GM12878 (cell line): ENCODE data around the gene IGIP. TPM values are rescaled to one million over a fixed set of nuclear protein-coding genes. Genes with fewer than 3 reads are reported as not detected.

Experiments
- ATAC-seq: fragments of 200-7000 bp; cut with Tn5 transposase; 3 replicates; pipeline ENCODE4 v1.9.1; 2020; ENCODE audit warnings: mild to moderate bottlenecking, moderate library complexity
- BruUV-seq: library from RNA; stranded (reverse); fragments of 400-500 nt; replicated peaks from 2 replicates; lab custom pipeline; 2021; lab: Mats Ljungman, UMichigan
- CTCF ChIA-PET: fragments of 300-600 bp; sonication (Branson Sonifier 250); formaldehyde crosslinking; extraction: SDS; loops from one replicate; lab custom pipeline; 2021; ENCODE audit warnings: inconsistent platforms; lab: Yijun Ruan, JAX
- POLR2A ChIA-PET: fragments of 350-600 bp; formaldehyde crosslinking; extraction: SDS; loops from one replicate; lab custom pipeline; 2021; ENCODE audit warnings: inconsistent platforms; lab: Charles Lee
- RAD21 ChIA-PET: fragments of 300-600 bp; sonication (Branson Sonifier 250); formaldehyde crosslinking; loops from one replicate; lab custom pipeline; 2023; ENCODE audit warnings: antibody characterized with exemption; ENCODE audit not compliant: unreplicated experiment; lab: Charles Lee
- SMC1A ChIA-PET: fragments of 300-600 bp; sonication (Branson Sonifier 250); formaldehyde crosslinking; loops from one replicate; lab custom pipeline; 2023; ENCODE audit not compliant: unreplicated experiment, uncharacterized antibody; lab: Charles Lee
- DNase-seq: peaks from one replicate; pipeline ENCODE4 v3.0.0-alpha.2; 2011; ENCODE audit warnings: low read depth, low spot score
- FAIRE-seq: peaks from 3 replicates; lab custom pipeline; 2011; peaks lifted over from hg19 to GRCh38; lab: Jason Lieb, UNC
- H2AFZ ChIP-seq: 2 replicates; pipeline ENCODE4 v1.6.0; 2011; ENCODE audit warnings: low read depth, low read length, control low read depth; ENCODE audit not compliant: control insufficient read depth
- H3K27ac ChIP-seq: 2 replicates; pipeline ENCODE4 v1.5.1; 2011; ENCODE audit warnings: control low read depth; ENCODE audit not compliant: control insufficient read depth, insufficient read depth
- H3K27me3 ChIP-seq, 2 experiments: replicated peaks in 1 of 2; 2 replicates each; pipeline versions ENCODE4 v1.6.0 to v1.6.1; 2011; ENCODE audit warnings: low read length in 1 of 2; ENCODE audit not compliant: control insufficient read depth in 2 of 2, insufficient read depth in 2 of 2
- H3K36me3 ChIP-seq, 2 experiments: 2 replicates each; pipeline ENCODE4 v1.5.1; 2011; ENCODE audit warnings: low read length in 1 of 2; ENCODE audit not compliant: control insufficient read depth in 2 of 2, insufficient read depth in 2 of 2
- H3K4me1 ChIP-seq: 2 replicates; pipeline ENCODE4 v1.6.1; 2011; ENCODE audit warnings: mild to moderate bottlenecking, low read length, moderate library complexity, mixed read lengths; ENCODE audit not compliant: control insufficient read depth, insufficient read depth
- H3K4me2 ChIP-seq: 2 replicates; pipeline ENCODE4 v1.6.0; 2011; ENCODE audit warnings: control low read depth; ENCODE audit not compliant: control insufficient read depth, insufficient read depth
- H3K4me3 ChIP-seq: fragments of 200-600 bp; sonication (generic); 2 replicates; pipeline ENCODE4 v1.5.1; 2016
- H3K79me2 ChIP-seq: 2 replicates; pipeline ENCODE4 v1.6.0; 2011; ENCODE audit warnings: low read length; ENCODE audit not compliant: control insufficient read depth, insufficient read depth
- H3K9ac ChIP-seq: 2 replicates; pipeline ENCODE4 v1.8.0; 2011; ENCODE audit warnings: low read length, control low read depth, mixed read lengths; ENCODE audit not compliant: control insufficient read depth, insufficient read depth
- H3K9me3 ChIP-seq: replicated peaks from 3 replicates; pipeline ENCODE4 v1.5.1; 2011; ENCODE audit warnings: mild to moderate bottlenecking, low read length; ENCODE audit not compliant: control insufficient read depth, insufficient read depth
- H4K20me1 ChIP-seq: 2 replicates; pipeline ENCODE4 v1.6.0; 2011; ENCODE audit not compliant: control insufficient read depth, insufficient read depth
- BACH1 ChIP-seq: fragments of 450-650 bp; IDR thresholded peaks from 2 replicates; pipeline ENCODE4 v1.6.1; 2017; ENCODE audit warnings: mild to moderate bottlenecking, borderline replicate concordance
- DPF2 ChIP-seq: fragments of 450-650 bp; IDR thresholded peaks from 2 replicates; pipeline ENCODE4 v1.6.1; 2017; ENCODE audit warnings: mild to moderate bottlenecking
- HCFC1 ChIP-seq: fragments of 150-350 bp; IDR thresholded peaks from 2 replicates; pipeline ENCODE4 v1.6.1; 2014; ENCODE audit warnings: low read length
- KAT2A ChIP-seq: conservative IDR thresholded peaks from 2 replicates; pipeline ENCODE4 v1.6.1; 2011; ENCODE audit warnings: low read depth, low read length; ENCODE audit not compliant: control insufficient read depth
- NBN ChIP-seq: fragments of 450-650 bp; IDR thresholded peaks from 2 replicates; pipeline ENCODE4 v1.6.1; 2016
- PAX8 ChIP-seq: fragments of 450-650 bp; IDR thresholded peaks from 2 replicates; pipeline ENCODE4 v1.6.1; 2017; ENCODE audit warnings: mild to moderate bottlenecking, moderate library complexity
- SPI1 ChIP-seq: IDR thresholded peaks from 2 replicates; pipeline ENCODE4 v1.6.1; 2011; ENCODE audit warnings: low read depth, mild to moderate bottlenecking, low read length, moderate library complexity, borderline replicate concordance; ENCODE audit not compliant: insufficient read depth
- WGBS: methylation state at CpG from one replicate; pipeline ENCODE4 v1.1.6; 2016; ENCODE audit warnings: low lambda C conversion rate; ENCODE audit not compliant: insufficient replicate concordance, insufficient coverage; ENCODE audit errors: missing lambda C conversion rate; 5-methylcytosine and 5-hydroxymethylcytosine counted together
- in situ Hi-C: fragments of 300-500 bp; cut with MboI; formaldehyde crosslinking; loops from 9 replicates; pipeline ENCODE4 v1.14.3; 2018; ENCODE audit warnings: mixed read lengths
- intact Hi-C: fragments of 100-400 bp; cut with micrococcal nuclease; formaldehyde crosslinking; loops from one replicate; pipeline ENCODE4 v1.14.2; 2022; ENCODE audit not compliant: unreplicated experiment
- polyA plus RNA-seq, 11 experiments: library from polyadenylated mRNA; depleted of rRNA in 4 of 11; unstranded in 6 of 11; stranded (reverse) in 5 of 11; fragments of >200 nt; fragmentation: Nextera tagmentation in 4 of 11; fragmentation: Illumina TruSeq in 1 of 11; extraction: Ambion mirVana in 4 of 11; extraction: Trizol in 1 of 11; gene quantifications; 1 replicate in 1 of 11; 2 replicates in 10 of 11; pipeline versions ENCODE4 v1.2.1 to v1.2.3, GENCODE V29; 2011 to 2016; ENCODE audit warnings: inconsistent platforms in 2 of 11, missing spikeins in 2 of 11, low read depth in 1 of 11
- total RNA-seq, 4 experiments: library from RNA; depleted of rRNA in 3 of 4; stranded (reverse); fragments of >200 nt in 3 of 4; fragmentation: Illumina TruSeq in 1 of 4; extraction: Trizol in 1 of 4; gene quantifications; 2 replicates each; pipeline versions ENCODE4 v1.2.1 to v1.2.3, GENCODE V29; 2013 to 2021
- TF ChIP-seq, protein P1 (sequence below): IDR thresholded peaks from 2 replicates; pipeline ENCODE4 v1.6.1; 2011; ENCODE audit warnings: borderline replicate concordance, low read depth, mild to moderate bottlenecking, moderate library complexity, low read length; ENCODE audit not compliant: insufficient read depth, poor library complexity, severe bottlenecking
- TF ChIP-seq, protein P2 (sequence below): IDR thresholded peaks from 2 replicates; pipeline ENCODE4 v1.6.1; 2012; ENCODE audit warnings: low read depth, low read length, improper control_type of control experiment

Gene IGIP
- total and polyA plus RNA-seq, 10 of the 15 experiments (the other 5 are each of a cell fraction or from before 2014, with no cell fraction given) = 0.58 to 3.3 (median 1.9) TPM

DNA sequence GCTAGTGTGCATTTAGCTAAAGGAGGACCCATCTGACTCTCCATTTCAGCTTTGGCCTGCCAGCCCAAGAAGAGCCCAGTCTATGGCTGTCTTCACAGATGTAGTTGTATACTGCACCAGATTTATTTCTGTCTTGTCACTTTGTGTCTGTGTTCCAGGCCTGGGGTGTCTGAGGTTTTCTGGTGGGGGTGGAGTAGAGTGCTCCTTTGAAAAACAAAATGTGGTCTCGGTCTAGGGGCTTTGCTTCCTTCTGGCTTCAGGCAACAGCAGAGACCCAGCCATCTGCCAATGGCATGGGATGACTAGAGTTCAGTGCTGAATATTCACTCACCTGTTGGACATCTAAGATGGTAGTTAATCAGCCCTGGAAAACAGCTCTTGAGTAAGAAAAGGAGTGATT, 10.9 kb downstream of the IGIP start:
- no TSS peak for BruUV-seq
- Histone ChIP-seq H3K9me3 (no peaks in the 10 kb centered on the region), H3K4me2 (no peak overlapping the region), H2AFZ (no peak overlapping the region), H3K79me2 (no peaks in the 10 kb centered on the region), H3K27me3 (no peaks in the 10 kb centered on the region), H4K20me1 (no peaks in the 10 kb centered on the region; the same call in 1 of the 2 replicates)
- FAIRE-seq = no peak
- TF ChIP-seq BACH1 (no peak), NBN (no peak), PAX8 (no peak), HCFC1 (no peak)
- TF ChIP-seq, all 136 proteins: peak for 0
- Histone ChIP-seq H3K4me3 (no peak overlapping the region), H3K27ac (no peak overlapping the region), H3K36me3 (no peaks in the 10 kb centered on the region), H3K4me1 (peaks cover 7% of the 10 kb centered on the region; the same call in 1 of the 2 replicates), H3K9ac (no peak overlapping the region)
- RAD21 ChIA-PET = interaction anchor here (1.1 to 1.2 kb wide), 2 partner anchors 19 to 64 kb away, joined by 3 to 6 read pairs; no protein-coding TSS in a partner anchor
- DNase-seq (no peak), ATAC-seq (no peak)
- POLR2A ChIA-PET = interaction anchor here (1.1 kb wide), 1 partner anchor 15 kb away, joined by 4 read pairs; no protein-coding TSS in a partner anchor
- 0% methylated on average over 1 of the region's 1 CpG for WGBS
- CTCF ChIA-PET = interaction anchor here (0.9 to 2.6 kb wide), 6 partner anchors 14 to 64 kb away, joined by 3 to 9 read pairs (median 6); no protein-coding TSS in a partner anchor
- SMC1A ChIA-PET = interaction anchor here (0.9 to 5.3 kb wide), 6 partner anchors 7 to 63 kb away, joined by 3 to 39 read pairs (median 4); no protein-coding TSS in a partner anchor
- in situ Hi-C loops = no loop called here
- intact Hi-C loops = no loop called here

DNA sequence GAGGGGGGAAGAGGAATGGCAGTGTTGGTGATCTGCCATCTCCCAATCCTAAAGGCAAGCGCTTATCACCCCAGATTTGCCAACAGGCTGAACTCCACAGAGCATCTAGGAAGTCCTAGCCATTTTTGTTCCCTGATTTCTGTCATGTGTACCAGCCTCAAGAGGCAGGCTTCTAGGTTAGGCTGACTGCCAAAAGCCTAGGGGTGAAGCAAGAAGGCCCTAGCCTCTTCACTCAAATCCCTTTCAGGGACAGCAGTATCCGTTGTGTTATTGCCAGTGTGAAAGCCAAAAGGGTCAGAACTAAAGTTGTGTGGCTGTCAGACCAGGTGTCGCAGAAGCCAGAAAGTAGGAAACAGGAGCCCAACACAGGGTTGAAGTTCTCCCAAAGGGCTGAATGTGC, 14.7 kb downstream of the IGIP start:
- H3K9me3 ChIP-seq = no peaks in the 10 kb centered on the region
- H3K4me3 ChIP-seq = no peak overlapping the region
- ATAC-seq = no peak
- no peak overlapping the region for H3K9ac ChIP-seq
- intact Hi-C loops (no loop called here), in situ Hi-C loops (no loop called here)
- H3K27ac ChIP-seq = no peak overlapping the region
- TF ChIP-seq, protein P1, sequence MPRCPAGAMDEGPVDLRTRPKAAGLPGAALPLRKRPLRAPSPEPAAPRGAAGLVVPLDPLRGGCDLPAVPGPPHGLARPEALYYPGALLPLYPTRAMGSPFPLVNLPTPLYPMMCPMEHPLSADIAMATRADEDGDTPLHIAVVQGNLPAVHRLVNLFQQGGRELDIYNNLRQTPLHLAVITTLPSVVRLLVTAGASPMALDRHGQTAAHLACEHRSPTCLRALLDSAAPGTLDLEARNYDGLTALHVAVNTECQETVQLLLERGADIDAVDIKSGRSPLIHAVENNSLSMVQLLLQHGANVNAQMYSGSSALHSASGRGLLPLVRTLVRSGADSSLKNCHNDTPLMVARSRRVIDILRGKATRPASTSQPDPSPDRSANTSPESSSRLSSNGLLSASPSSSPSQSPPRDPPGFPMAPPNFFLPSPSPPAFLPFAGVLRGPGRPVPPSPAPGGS = no peak
- TF ChIP-seq, protein P2, sequence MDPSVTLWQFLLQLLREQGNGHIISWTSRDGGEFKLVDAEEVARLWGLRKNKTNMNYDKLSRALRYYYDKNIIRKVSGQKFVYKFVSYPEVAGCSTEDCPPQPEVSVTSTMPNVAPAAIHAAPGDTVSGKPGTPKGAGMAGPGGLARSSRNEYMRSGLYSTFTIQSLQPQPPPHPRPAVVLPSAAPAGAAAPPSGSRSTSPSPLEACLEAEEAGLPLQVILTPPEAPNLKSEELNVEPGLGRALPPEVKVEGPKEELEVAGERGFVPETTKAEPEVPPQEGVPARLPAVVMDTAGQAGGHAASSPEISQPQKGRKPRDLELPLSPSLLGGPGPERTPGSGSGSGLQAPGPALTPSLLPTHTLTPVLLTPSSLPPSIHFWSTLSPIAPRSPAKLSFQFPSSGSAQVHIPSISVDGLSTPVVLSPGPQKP = no peak
- no peak for TF ChIP-seq DPF2
- no peak for TF ChIP-seq SPI1
- TF ChIP-seq KAT2A = no peak
- no peak overlapping the region for H2AFZ ChIP-seq
- no peak for FAIRE-seq
- H3K4me1 ChIP-seq = peaks cover 3% of the 10 kb centered on the region; the same call in 1 of the 2 replicates
- CTCF ChIA-PET = interaction anchor here (1.2 to 2.4 kb wide), 4 partner anchors 16 to 67 kb away, joined by 3 to 8 read pairs (median 4); no protein-coding TSS in a partner anchor
- peaks cover 3% of the 10 kb centered on the region; the same call in 1 of the 2 replicates for H4K20me1 ChIP-seq
- RAD21 ChIA-PET = interaction anchor here (0.6 to 0.9 kb wide), 3 partner anchors 10 to 65 kb away, joined by 3 to 4 read pairs (median 3); no protein-coding TSS in a partner anchor
- H3K36me3 ChIP-seq = no peaks in the 10 kb centered on the region
- WGBS = 90% methylated on average over 3 of the region's 3 CpGs
- H3K4me2 ChIP-seq = no peak overlapping the region
- peaks cover 0 to 3% of the 10 kb centered on the region in 2 experiments; a peak in 2 of 4 replicates for H3K27me3 ChIP-seq
- SMC1A ChIA-PET = interaction anchor here (1.2 to 4.6 kb wide), 4 partner anchors 19 to 68 kb away, joined by 3 to 66 read pairs (median 6); no protein-coding TSS in a partner anchor
- no peaks in the 10 kb centered on the region for H3K79me2 ChIP-seq
- no peak for DNase-seq
- no TSS peak for BruUV-seq
- POLR2A ChIA-PET = no interaction called here
